Subcutaneous adipose tissue (tissue), 4 donors: ENCODE results near the gene KIF26B. TPM values are rescaled to one million over a fixed set of nuclear protein-coding genes. Genes with fewer than 3 reads are reported as not detected.

Experiments used
- total RNA-seq, 4 donors: library from RNA; depleted of rRNA; stranded (reverse); fragments of >200 nt; gene quantifications; one replicate each; pipeline ENCODE4 v1.1.0, GENCODE V29; 2016
- TF ChIP-seq, protein P1 (sequence below): fragments of 450-650 bp; IDR thresholded peaks from one replicate; pipeline ENCODE4 v1.5.1; 2016; ENCODE audit warnings: low read depth, mild to moderate bottlenecking, control low read depth, antibody characterized with exemption, moderate library complexity

Gene KIF26B
- total RNA-seq, 4 donors from 2014 or later: under 0.01 to 0.16 (median under 0.01) TPM

DNA sequence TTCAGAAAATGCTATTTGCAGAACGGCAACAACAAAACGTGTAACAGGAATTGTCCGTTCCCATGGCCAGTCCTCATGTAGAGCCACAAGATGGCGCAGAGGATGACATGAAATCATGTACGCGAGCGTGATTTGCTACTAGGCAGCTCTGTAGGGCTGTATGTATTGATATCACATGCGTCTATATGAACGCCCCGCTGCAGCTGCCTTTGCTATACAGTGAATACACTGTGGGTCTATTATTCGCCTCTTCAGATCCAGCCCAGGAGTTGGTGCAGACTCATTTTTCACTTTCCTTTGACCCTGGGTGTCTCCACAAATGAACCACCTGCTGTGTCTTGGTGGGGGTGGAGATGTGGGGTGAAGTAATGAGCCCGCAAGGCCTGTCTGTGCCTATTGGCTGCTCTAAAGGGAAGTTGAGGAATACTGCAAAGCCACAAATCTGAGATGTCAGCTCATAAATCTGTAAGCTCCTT is 361.5 kb downstream of the KIF26B start:
- TF ChIP-seq, protein P1, sequence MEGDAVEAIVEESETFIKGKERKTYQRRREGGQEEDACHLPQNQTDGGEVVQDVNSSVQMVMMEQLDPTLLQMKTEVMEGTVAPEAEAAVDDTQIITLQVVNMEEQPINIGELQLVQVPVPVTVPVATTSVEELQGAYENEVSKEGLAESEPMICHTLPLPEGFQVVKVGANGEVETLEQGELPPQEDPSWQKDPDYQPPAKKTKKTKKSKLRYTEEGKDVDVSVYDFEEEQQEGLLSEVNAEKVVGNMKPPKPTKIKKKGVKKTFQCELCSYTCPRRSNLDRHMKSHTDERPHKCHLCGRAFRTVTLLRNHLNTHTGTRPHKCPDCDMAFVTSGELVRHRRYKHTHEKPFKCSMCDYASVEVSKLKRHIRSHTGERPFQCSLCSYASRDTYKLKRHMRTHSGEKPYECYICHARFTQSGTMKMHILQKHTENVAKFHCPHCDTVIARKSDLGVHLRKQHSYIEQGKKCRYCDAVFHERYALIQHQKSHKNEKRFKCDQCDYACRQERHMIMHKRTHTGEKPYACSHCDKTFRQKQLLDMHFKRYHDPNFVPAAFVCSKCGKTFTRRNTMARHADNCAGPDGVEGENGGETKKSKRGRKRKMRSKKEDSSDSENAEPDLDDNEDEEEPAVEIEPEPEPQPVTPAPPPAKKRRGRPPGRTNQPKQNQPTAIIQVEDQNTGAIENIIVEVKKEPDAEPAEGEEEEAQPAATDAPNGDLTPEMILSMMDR: no peak

DNA sequence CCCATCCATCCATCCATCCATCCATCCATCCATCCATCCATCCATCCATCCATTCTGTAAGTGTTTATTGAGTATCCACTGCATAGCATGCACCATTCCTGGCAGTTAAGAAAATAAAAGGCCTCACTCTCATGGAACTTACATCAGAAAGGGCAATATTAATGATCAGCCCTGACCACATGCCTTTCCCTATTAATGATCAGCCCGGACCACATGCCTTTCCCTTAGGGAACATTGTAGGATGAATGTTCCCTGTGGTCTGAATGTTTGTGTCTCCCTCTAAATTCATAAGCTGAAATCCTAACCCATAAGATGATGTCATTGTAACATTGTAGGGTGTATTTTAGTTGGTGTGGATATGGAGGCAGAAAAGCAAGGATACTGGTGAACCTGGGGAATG is 365.8 kb downstream of the KIF26B start:
- TF ChIP-seq, protein P1: no peak

DNA sequence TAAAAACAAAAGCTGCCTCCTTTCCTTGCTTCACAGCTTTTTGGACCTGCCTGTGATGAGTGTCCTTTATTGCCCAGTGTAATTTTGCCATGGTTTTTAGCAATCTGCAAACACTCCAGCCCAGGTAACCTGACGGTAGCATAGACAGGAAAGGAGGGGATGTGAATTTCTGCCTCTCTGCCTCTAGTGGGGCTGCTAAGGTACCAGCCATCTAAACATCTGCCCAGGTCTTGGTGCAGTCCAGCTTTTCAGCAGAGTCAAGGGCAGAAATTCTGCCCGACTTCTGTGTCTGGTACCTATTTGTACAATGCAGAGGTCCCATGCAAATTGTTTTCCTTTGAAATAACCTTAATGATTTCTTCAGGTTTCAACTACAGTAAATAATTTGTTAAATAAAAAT is 371.4 kb downstream of the KIF26B start:
- TF ChIP-seq, protein P1: no peak

DNA sequence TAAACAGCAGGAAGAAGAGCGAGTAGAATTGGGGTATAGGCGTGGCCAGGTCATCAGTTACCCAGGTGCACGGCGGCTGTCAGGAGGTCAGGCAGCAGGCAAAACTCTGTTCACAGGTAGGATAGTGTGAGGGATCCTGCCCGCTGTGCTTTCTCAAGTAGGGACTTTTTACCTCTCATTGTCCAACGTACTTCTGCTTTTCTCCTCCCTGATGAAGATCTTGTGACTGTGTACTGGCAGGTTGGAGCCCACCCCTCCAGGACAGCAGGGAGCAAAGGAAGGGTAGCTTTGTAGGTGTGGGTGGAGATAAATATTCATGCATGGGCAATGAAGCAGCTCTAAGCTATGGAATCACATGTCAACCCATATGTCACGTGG is 373.5 kb downstream of the KIF26B start:
- TF ChIP-seq, protein P1: no peak

DNA sequence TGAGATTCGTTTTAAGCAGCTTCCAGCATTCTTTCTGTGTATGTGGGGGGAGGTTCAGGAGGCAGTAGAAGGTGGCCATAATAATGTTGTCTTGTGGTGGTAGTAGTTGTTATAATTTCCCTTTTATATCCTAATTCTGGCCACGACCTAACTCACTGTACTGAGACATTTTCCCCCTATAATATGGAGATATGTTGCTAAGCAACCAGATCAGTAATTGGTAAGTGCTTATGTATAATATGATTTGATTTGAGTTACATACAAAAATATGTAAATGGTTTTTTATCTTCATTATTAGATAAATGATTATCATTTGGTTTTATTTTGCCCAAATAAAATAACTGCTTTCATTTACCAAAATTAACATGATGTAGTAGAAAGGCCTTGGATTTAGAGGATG is 376.2 kb downstream of the KIF26B start:
- TF ChIP-seq, protein P1: no peak

DNA sequence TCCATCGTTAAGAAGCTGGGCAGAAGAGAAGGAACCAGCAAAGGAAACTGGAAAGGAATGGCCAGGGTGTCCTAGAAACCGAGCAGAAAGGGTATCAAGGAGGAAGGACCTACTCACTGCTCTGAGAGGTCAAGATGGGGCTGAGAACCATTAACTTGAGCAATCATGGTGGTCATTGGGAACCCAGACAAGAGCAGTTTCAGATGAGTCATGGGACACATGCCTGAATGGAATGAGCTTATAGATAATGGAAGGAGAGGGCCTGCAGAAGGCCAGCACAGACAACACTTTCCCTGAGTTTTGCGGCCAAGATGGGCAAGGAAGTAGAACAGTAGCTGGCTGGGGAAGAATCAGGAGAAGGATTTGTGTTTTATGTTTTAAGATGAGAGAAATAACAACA is 383.2 kb downstream of the KIF26B start:
- TF ChIP-seq, protein P1: no peak

DNA sequence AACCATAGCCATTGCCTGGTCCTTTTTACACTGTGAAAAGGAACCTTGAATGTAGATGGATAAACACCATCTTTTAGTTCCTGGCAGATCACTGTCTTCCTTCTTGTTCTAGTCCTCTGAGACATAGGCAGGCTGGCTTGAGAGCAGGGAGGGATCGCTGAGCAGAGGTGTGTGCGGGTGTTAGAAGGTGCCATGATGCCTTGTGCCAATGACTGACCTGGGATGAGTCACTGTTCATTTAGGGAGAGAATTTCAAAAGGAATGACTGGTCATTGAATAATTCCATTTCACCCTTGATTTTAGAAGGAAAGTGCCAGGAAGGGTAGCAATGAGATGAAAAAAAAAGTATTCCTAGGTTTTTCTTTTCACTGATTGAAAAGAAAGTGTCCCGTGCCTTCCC is 383.9 kb downstream of the KIF26B start:
- TF ChIP-seq, protein P1: no peak
